Stimulated activated CD4-positive, alpha-beta T cell treated with anti-CD3 and anti-CD28 coated beads, Interleukin-12 subunit alpha, Interleukin-12 subunit beta, amount 100 ng/mL, for 24 hours (primary cell): ENCODE data around the gene CEP162.
"Not testable (repeated sequence)": the region's sequence is repeated elsewhere in the genome, so short reads cannot be mapped to it uniquely, and the experiment has no call there.

ENCODE experiments used
- DNase-seq, 2 experiments: peaks; one replicate each; pipeline ENCODE4 v3.0.0-alpha.2; 2020; ENCODE audit warnings: low read depth in 2 of 2

Gene CEP162

GRCh38 chr6:84086056-84086455 is 141.4 kb downstream of the CEP162 start:
- DNase-seq: no peak

GRCh38 chr6:84084705-84085104 is 142.7 kb downstream of the CEP162 start:
- DNase-seq: not testable (repeated sequence)

GRCh38 chr6:84082689-84083265 is 144.7 kb downstream of the CEP162 start:
- no peak for DNase-seq

GRCh38 chr6:84081222-84081621 is 146.2 kb downstream of the CEP162 start:
- no peak for DNase-seq

- DNase-seq: no peak
These were observed 149.1 kb downstream of the CEP162 start for GRCh38 chr6:84078335-84078734.

GRCh38 chr6:84077645-84078044 is 149.8 kb downstream of the CEP162 start:
- no peak for DNase-seq

- DNase-seq: no peak
These were observed 152.3 kb downstream of the CEP162 start for GRCh38 chr6:84074988-84075781.
